Right lobe of liver (tissue), 6 donors: ENCODE results near the gene PDIK1L. TPM values are rescaled to one million over a fixed set of nuclear protein-coding genes. Genes with fewer than 3 reads are reported as not detected.

ENCODE experiments used
- ATAC-seq, 4 donors: fragments of 200-7000 bp; cut with Tn5 transposase; one replicate each; pipeline ENCODE4 v1.9.1; 2020; ENCODE audit warnings: mild to moderate bottlenecking in 4 of 4, moderate library complexity in 4 of 4
- DNase-seq, 3 donors: peaks; one replicate each; pipeline ENCODE4 v3.0.0-alpha.2; 2020
- H3K27ac ChIP-seq, 3 donors: fragments of 200-600 bp; one replicate each; pipeline ENCODE4 v1.8.0; 2022
- H3K27me3 ChIP-seq, 2 donors: fragments of 200-600 bp; one replicate each; pipeline ENCODE4 v1.8.0; 2022
- H3K36me3 ChIP-seq, 4 donors: fragments of 200-600 bp; sonication (generic) in 1 of 4; one replicate each; pipeline versions ENCODE4 v1.5.1 to v1.8.0; 2017 to 2022; ENCODE audit warnings: control low read depth in 1 of 4
- H3K4me1 ChIP-seq, 4 donors: fragments of 200-600 bp; sonication (generic) in 1 of 4; one replicate each; pipeline versions ENCODE4 v1.5.1 to v1.8.0; 2017 to 2022; ENCODE audit warnings: control low read depth in 1 of 4
- H3K4me3 ChIP-seq, 3 donors: fragments of 200-600 bp; one replicate each; pipeline ENCODE4 v1.8.0; 2022
- H3K9me3 ChIP-seq, 4 donors: fragments of 200-600 bp; sonication (generic) in 1 of 4; one replicate each; pipeline versions ENCODE4 v1.5.1 to v1.8.0; 2017 to 2022; ENCODE audit warnings: control low read depth in 1 of 4
- POLR2A ChIP-seq: fragments of 450-650 bp; IDR thresholded peaks from one replicate; pipeline ENCODE4 v1.6.1; 2017; ENCODE audit warnings: antibody characterized with exemption, mild to moderate bottlenecking
- WGBS: methylation state at CpG from one replicate; pipeline ENCODE4 v1.1.6; 2018; ENCODE audit warnings: low coverage, low lambda C conversion rate; ENCODE audit not compliant: insufficient coverage; ENCODE audit errors: missing lambda C conversion rate; 5-methylcytosine and 5-hydroxymethylcytosine counted together
- intact Hi-C, 2 donors: fragments of 100-400 bp; cut with DNase I; formaldehyde crosslinking; loops; one replicate each; pipeline versions ENCODE4 v1.11.2 to v1.14.1; 2022
- total RNA-seq, 6 experiments: library from RNA; depleted of rRNA in 2 of 6; stranded (reverse); fragments of >200 nt in 2 of 6; fragmentation: NEBNext Ultra II Directional in 3 of 6; extraction: Animal tissue kit (Norgen Biotek cat#: 25700) in 3 of 6; gene quantifications; one replicate each; pipeline versions ENCODE4 v1.1.0 to v1.2.4, GENCODE V29; 2016 to 2023
- TF ChIP-seq, protein P1 (sequence below), 4 donors: fragments of 200-600 bp in 3 of 4; fragments of 450-650 bp in 1 of 4; IDR thresholded peaks; one replicate each; pipeline versions ENCODE4 v1.5.1 to v1.8.0; 2016 to 2022; ENCODE audit warnings: antibody characterized with exemption in 4 of 4, mild to moderate bottlenecking in 2 of 4
- donor health status: DM: no; HTN: yes; CAD: no.
- donor health status: DM: no; HTN: no; CAD: no.
- donor health status: DM: no; HTN: no; CAD: no.
- donor health status: DM: no; HTN: yes; CAD: no.
- donor health status: DM: no; HTN: yes; CAD: no.

The PDIK1L gene
- total RNA-seq, 6 experiments from 2014 or later: 3.8 to 7.5 (median 5.1) TPM

DNA sequence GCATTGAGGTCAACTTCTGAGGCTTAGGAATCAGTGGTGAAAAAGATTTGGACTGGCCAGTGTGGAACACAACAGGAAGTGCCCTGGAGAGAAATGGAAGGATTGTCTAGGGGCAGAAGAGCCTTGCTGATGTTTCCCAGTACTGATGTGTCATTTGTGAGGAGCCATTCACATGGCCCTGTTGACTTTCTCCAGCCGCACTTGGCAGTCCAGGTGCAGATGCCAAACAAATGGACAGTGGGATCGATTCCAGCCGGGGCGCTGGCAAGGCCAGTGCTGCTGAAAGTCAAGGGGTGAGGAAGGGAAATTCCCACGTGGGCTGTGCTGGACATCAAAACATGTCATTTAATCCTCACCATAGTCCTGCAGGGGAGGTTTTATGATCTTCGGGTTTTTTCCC, 39.3 kb upstream of the PDIK1L start:
- intact Hi-C loops: no loop called here
- TF ChIP-seq, protein P1, sequence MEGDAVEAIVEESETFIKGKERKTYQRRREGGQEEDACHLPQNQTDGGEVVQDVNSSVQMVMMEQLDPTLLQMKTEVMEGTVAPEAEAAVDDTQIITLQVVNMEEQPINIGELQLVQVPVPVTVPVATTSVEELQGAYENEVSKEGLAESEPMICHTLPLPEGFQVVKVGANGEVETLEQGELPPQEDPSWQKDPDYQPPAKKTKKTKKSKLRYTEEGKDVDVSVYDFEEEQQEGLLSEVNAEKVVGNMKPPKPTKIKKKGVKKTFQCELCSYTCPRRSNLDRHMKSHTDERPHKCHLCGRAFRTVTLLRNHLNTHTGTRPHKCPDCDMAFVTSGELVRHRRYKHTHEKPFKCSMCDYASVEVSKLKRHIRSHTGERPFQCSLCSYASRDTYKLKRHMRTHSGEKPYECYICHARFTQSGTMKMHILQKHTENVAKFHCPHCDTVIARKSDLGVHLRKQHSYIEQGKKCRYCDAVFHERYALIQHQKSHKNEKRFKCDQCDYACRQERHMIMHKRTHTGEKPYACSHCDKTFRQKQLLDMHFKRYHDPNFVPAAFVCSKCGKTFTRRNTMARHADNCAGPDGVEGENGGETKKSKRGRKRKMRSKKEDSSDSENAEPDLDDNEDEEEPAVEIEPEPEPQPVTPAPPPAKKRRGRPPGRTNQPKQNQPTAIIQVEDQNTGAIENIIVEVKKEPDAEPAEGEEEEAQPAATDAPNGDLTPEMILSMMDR (IDR thresholded peaks at IDR 0.05): no peak
- no peak for TF ChIP-seq POLR2A
- no peaks in the 10 kb centered on the region for H3K36me3 ChIP-seq
- no peak overlapping the region for H3K4me3 ChIP-seq
- DNase-seq (peak; percentile 88 to 90 (median 90)), ATAC-seq (peak; percentile 87 to 95 (median 89))
- WGBS: 0% methylated on average over 1 of the region's 6 CpGs
- peaks cover 0 to 17% (median 8%) of the 10 kb centered on the region in 4 donors for H3K4me1 ChIP-seq
- H3K9me3 ChIP-seq: no peaks in the 10 kb centered on the region
- no peak overlapping the region for H3K27ac ChIP-seq
- H3K27me3 ChIP-seq: no peaks in the 10 kb centered on the region

DNA sequence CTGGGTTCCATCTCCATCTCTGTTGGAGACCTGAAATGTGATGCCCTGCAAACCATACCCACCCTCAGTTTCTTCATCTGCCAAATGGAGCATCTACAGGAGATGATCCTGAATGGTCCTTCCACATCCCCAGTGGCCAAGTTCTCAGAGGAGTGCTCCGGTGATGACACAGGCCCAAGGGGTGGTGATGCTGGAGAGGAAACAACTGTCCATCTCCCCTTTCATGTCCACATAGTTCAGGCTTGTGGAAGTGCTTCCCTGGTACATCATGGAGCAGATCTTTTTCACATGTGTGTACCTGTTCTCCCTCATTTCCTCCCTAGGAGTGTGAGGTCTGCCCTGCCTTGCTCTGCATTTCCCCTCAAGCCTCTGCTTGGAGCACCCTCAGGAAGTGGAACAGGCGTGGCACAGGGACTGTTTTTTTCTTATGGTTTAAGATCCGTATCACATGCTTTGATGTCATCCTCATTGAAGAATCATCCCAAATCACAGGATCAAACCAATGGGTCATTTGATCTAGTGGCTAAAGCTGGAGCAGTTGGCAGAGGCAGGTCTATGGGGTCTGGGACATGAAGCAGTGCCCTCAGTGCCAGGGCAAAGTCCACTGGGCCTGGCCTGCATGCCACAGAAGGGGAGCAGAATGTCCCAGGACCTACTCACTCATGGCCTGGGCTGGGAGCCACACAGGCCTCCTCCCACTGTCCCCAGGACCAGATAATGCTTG, 36.0 kb upstream of the PDIK1L start:
- peak; percentile 74 to 90 (median 79) for ATAC-seq
- DNase-seq: peak; percentile 67 to 78 (median 73)
- intact Hi-C loops: no loop called here
- H3K27me3 ChIP-seq: no peaks in the 10 kb centered on the region
- H3K27ac ChIP-seq: no peak overlapping the region
- no peaks in the 10 kb centered on the region for H3K36me3 ChIP-seq
- TF ChIP-seq POLR2A: no peak
- TF ChIP-seq, protein P1 (IDR thresholded peaks at IDR 0.05): no peak
- H3K9me3 ChIP-seq: no peaks in the 10 kb centered on the region
- H3K4me3 ChIP-seq: no peak overlapping the region
- WGBS: 31% methylated on average over 2 of the region's 3 CpGs
- H3K4me1 ChIP-seq: peaks cover 0 to 21% (median 8%) of the 10 kb centered on the region in 4 donors

DNA sequence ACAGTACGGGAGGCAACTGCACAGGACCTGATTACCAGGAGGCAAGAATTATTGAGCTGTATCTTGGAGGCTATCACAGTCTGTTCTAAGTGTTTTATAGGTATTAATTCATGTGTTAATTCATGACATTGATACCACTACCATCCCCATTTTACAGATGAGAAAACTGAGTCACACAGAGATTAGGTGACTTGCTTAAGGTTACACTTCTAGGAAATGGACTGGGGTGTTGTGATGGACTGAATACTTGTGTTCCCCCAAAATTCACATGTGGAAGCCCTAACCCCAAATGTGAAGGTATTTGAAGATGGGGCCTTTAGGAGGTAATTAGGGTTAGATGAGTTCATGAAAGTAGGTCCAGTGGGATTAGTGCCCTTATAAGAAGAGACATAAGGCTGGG, 34.1 kb upstream of the PDIK1L start:
- Histone ChIP-seq H3K9me3 (no peaks in the 10 kb centered on the region), H3K27me3 (no peaks in the 10 kb centered on the region), H3K4me1 (peaks cover 0 to 16% (median 8%) of the 10 kb centered on the region in 4 donors), H3K27ac (no peak overlapping the region), H3K4me3 (no peak overlapping the region), H3K36me3 (no peaks in the 10 kb centered on the region)
- ATAC-seq (no peak), DNase-seq (no peak)
- intact Hi-C loops: no loop called here
- 100% methylated on average over 1 of the region's 1 CpG for WGBS
- TF ChIP-seq POLR2A: no peak
- TF ChIP-seq, protein P1 (IDR thresholded peaks at IDR 0.05): no peak

DNA sequence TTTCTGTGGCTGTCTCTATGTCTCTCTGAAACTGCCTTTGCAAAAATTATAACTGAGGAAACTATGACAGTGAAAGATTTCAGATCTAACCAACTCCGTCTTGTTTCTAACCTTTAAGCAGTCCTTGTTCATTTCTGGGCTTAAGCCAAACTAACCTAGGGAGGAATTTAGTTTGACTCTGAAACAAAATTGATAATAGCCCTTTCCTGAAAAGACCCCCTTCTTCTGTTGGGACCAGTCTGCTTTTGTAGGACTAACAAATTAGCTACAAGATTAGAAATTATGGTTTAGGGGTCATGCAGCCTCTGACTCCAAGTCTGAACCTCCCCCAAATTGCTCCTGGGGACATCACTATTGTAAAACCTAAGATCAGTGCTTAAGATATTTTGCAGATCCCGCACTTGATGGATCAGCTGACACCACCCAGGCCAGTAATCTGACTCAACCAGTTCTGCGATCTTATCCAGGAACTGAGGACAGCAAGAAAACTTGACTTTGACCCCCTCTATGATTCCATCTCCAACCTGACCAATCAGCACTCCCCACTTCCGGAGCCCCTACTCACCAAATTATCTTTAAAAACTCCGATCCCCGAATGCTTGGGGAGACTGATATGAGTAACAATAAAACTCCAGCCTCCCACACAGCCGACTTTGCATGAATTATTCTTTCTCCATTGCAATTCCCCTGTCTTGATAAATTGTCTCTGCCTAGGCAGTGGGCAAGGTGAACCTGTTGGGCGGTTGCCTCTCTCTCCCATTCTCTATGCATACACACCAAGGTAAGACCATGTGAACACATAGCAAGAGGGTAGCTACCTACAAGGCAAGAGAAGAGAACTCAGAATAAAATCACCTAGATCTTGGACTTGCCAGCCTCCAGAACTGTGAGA, 33.1 kb upstream of the PDIK1L start:
- Histone ChIP-seq H3K9me3 (no peaks in the 10 kb centered on the region), H3K36me3 (no peaks in the 10 kb centered on the region), H3K4me1 (peaks cover 0 to 10% (median 4%) of the 10 kb centered on the region in 4 donors), H3K27me3 (no peaks in the 10 kb centered on the region), H3K27ac (no peak overlapping the region), H3K4me3 (no peak overlapping the region)
- DNase-seq: no peak
- no peak for ATAC-seq
- intact Hi-C loops: no loop called here
- TF ChIP-seq, protein P1 (IDR thresholded peaks at IDR 0.05): no peak
- TF ChIP-seq POLR2A: no peak
- 87% methylated on average over 6 of the region's 8 CpGs for WGBS
